GM23338 (cell line): ENCODE measurements around the gene CHN2. TPM values are rescaled to one million over a fixed set of nuclear protein-coding genes. Genes with fewer than 3 reads are reported as not detected.
A peak's percentile ranks its signal among the peaks of the same experiment; 100 is the strongest.

ENCODE experiments used
- ATAC-seq: fragments of 200-7000 bp; cut with Tn5 transposase; 3 replicates; pipeline ENCODE4 v1.9.1; 2020
- DNase-seq: peaks from one replicate; pipeline ENCODE4 v3.0.0-alpha.2; 2015; ENCODE audit warnings: low spot score
- H2AFZ ChIP-seq: fragments of 200-600 bp; sonication (generic); 2 replicates; pipeline ENCODE4 v1.8.0; 2016; ENCODE audit warnings: antibody characterized with exemption, mild to moderate bottlenecking, moderate library complexity
- H3F3A ChIP-seq: fragments of 200-600 bp; sonication (generic); replicated peaks from 2 replicates; pipeline ENCODE4 v1.8.0; 2017; ENCODE audit warnings: antibody characterized with exemption, mixed run types, low read depth
- H3K27ac ChIP-seq: fragments of 200-600 bp; sonication (generic); 2 replicates; pipeline ENCODE4 v1.6.1; 2016; ENCODE audit warnings: low read depth
- H3K27me3 ChIP-seq: fragments of 200-600 bp; sonication (generic); 2 replicates; pipeline ENCODE4 v1.8.0; 2016; ENCODE audit warnings: mild to moderate bottlenecking, mixed run types, moderate library complexity; ENCODE audit not compliant: insufficient read depth
- H3K36me3 ChIP-seq: fragments of 200-600 bp; sonication (generic); 2 replicates; pipeline ENCODE4 v1.8.0; 2016; ENCODE audit warnings: mild to moderate bottlenecking; ENCODE audit not compliant: insufficient read depth
- H3K4me1 ChIP-seq: fragments of 200-600 bp; sonication (generic); 2 replicates; pipeline ENCODE4 v1.8.0; 2016; ENCODE audit warnings: mild to moderate bottlenecking, moderate library complexity; ENCODE audit not compliant: insufficient read depth
- H3K4me2 ChIP-seq: fragments of 200-600 bp; sonication (generic); 2 replicates; pipeline ENCODE4 v1.7.1; 2017; ENCODE audit warnings: mixed run types
- H3K4me3 ChIP-seq: fragments of 200-600 bp; sonication (generic); 2 replicates; pipeline ENCODE4 v1.6.1; 2016; ENCODE audit warnings: mixed run types
- H3K79me2 ChIP-seq: fragments of 200-600 bp; sonication (generic); replicated peaks from 2 replicates; pipeline ENCODE4 v1.8.0; 2017; ENCODE audit warnings: mild to moderate bottlenecking; ENCODE audit not compliant: insufficient read depth
- H3K9me2 ChIP-seq: fragments of 200-600 bp; sonication (generic); 2 replicates; pipeline ENCODE4 v1.8.0; 2017; ENCODE audit not compliant: insufficient read depth
- H4K20me1 ChIP-seq: fragments of 200-600 bp; sonication (generic); replicated peaks from 2 replicates; pipeline ENCODE4 v1.8.0; 2017; ENCODE audit warnings: mild to moderate bottlenecking; ENCODE audit not compliant: insufficient read depth
- H3K27ac Mint-ChIP-seq: 2 replicates; pipeline ENCODE4 v1.8.0; 2020; ENCODE audit warnings: inconsistent platforms, mild to moderate bottlenecking, moderate library complexity, mixed read lengths
- H3K27me3 Mint-ChIP-seq: 3 replicates; pipeline ENCODE4 v1.8.0; 2022; ENCODE audit warnings: low read depth, mild to moderate bottlenecking, moderate library complexity, mixed read lengths, inconsistent platforms; ENCODE audit not compliant: insufficient read depth, poor library complexity
- H3K36me3 Mint-ChIP-seq: 3 replicates; pipeline ENCODE4 v1.8.0; 2021; ENCODE audit warnings: low read depth, mild to moderate bottlenecking, inconsistent platforms, moderate library complexity, mixed read lengths
- H3K4me1 Mint-ChIP-seq: 3 replicates; pipeline ENCODE4 v1.8.0; 2020; ENCODE audit warnings: mild to moderate bottlenecking, inconsistent platforms, mixed read lengths
- H3K4me3 Mint-ChIP-seq: 3 replicates; pipeline ENCODE4 v1.8.0; 2021; ENCODE audit warnings: moderate library complexity, mild to moderate bottlenecking, inconsistent platforms, mixed read lengths
- H3K9me3 Mint-ChIP-seq: 3 replicates; pipeline ENCODE4 v1.8.0; 2020; ENCODE audit warnings: moderate library complexity, mild to moderate bottlenecking, inconsistent platforms, mixed read lengths
- CREB1 ChIP-seq: fragments of 250-450 bp; sonication (Bioruptor Pico); IDR thresholded peaks from 2 replicates; pipeline ENCODE4 v1.5.0; 2020; ENCODE audit warnings: low read depth, mild to moderate bottlenecking, moderate library complexity
- ETS1 ChIP-seq: IDR thresholded peaks from 2 replicates; pipeline ENCODE4 v1.6.1; 2016; ENCODE audit warnings: antibody characterized with exemption
- EZH2 ChIP-seq: fragments of 200-600 bp; sonication (generic); IDR thresholded peaks from one replicate; pipeline ENCODE4 v1.8.0; 2017; ENCODE audit warnings: antibody characterized with exemption, mild to moderate bottlenecking, low read depth; ENCODE audit not compliant: unreplicated experiment
- EZH2phosphoT487 ChIP-seq: fragments of 200-600 bp; sonication (generic); IDR thresholded peaks from one replicate; pipeline ENCODE4 v1.8.1; 2018; ENCODE audit warnings: antibody characterized with exemption; ENCODE audit not compliant: unreplicated experiment
- JUNB ChIP-seq: IDR thresholded peaks from one replicate; pipeline ENCODE4 v1.6.1; 2016; ENCODE audit warnings: antibody characterized with exemption; ENCODE audit not compliant: unreplicated experiment
- NANOG ChIP-seq: IDR thresholded peaks from 2 replicates; pipeline ENCODE4 v1.6.1; 2016; ENCODE audit warnings: antibody characterized with exemption, borderline replicate concordance
- POLR2AphosphoS5 ChIP-seq: IDR thresholded peaks from 2 replicates; pipeline ENCODE4 v1.6.1; 2016; ENCODE audit warnings: antibody characterized with exemption, low read depth
- STAT1 ChIP-seq: IDR thresholded peaks from one replicate; pipeline ENCODE4 v1.6.1; 2016; ENCODE audit warnings: antibody characterized with exemption; ENCODE audit not compliant: unreplicated experiment
- ZNF114 ChIP-seq: fragments of 250-450 bp; sonication (Bioruptor Pico); IDR thresholded peaks from 2 replicates; pipeline ENCODE4 v1.5.0; 2020; ENCODE audit warnings: mild to moderate bottlenecking, moderate library complexity
- ZNF331 ChIP-seq: fragments of 250-450 bp; sonication (Bioruptor Pico); IDR thresholded peaks from 2 replicates; pipeline ENCODE4 v1.5.0; 2020; ENCODE audit warnings: low read depth, mild to moderate bottlenecking, moderate library complexity
- polyA plus RNA-seq: library from polyadenylated mRNA; unstranded; fragments of >200 nt; fragmentation: Nextera tagmentation; extraction: Ambion mirVana; gene quantifications from 2 replicates; pipeline ENCODE4 v1.2.1, GENCODE V29; 2016
- total RNA-seq: library from RNA; depleted of rRNA; stranded (reverse); fragments of >200 nt; shearing (Covaris generic); gene quantifications from 2 replicates; pipeline ENCODE4 v1.2.3, GENCODE V29; 2014
- TF ChIP-seq, protein P1 (sequence below), 2 experiments: fragments of 200-600 bp in 1 of 2; sonication (generic) in 1 of 2; conservative IDR thresholded peaks; 2 replicates each; pipeline versions ENCODE4 v1.5.1 to v1.6.1; 2016 to 2017; ENCODE audit warnings: antibody characterized with exemption in 2 of 2, low read depth in 2 of 2, mild to moderate bottlenecking in 2 of 2, moderate library complexity in 1 of 2
- TF ChIP-seq, protein P2 (sequence below): fragments of 250-450 bp; sonication (Bioruptor Pico); IDR thresholded peaks from 2 replicates; pipeline ENCODE4 v1.5.0; 2020; ENCODE audit warnings: mild to moderate bottlenecking, moderate library complexity
- TF ChIP-seq, protein P3 (sequence below): IDR thresholded peaks from one replicate; pipeline ENCODE4 v1.6.1; 2018; ENCODE audit warnings: antibody characterized with exemption; ENCODE audit not compliant: unreplicated experiment

CHN2 gene
- total and polyA plus RNA-seq, 2 experiments from 2014 or later: 6.1 to 7.5 TPM

- Mint-ChIP-seq H3K4me1 (peaks cover 15% of the 10 kb centered on the region; the same call in 2 of the 3 replicates), H3K27me3 (peaks cover 6% of the 10 kb centered on the region), H3K9me3 (no peaks in the 10 kb centered on the region), H3K4me3 (no peak overlapping the region), H3K36me3 (no peaks in the 10 kb centered on the region), H3K27ac (no peak overlapping the region)
- H3K4me2 ChIP-seq: no peak overlapping the region
- no peak overlapping the region for H3K27ac ChIP-seq
- H3K4me3 ChIP-seq: no peak overlapping the region
- ATAC-seq (peak; percentile 53), DNase-seq (peak; percentile 32)
- H3K79me2 ChIP-seq: no peaks in the 10 kb centered on the region
- H3K4me1 ChIP-seq: peaks cover 12% of the 10 kb centered on the region; the same call in 1 of the 2 replicates
- peak overlapping the region; percentile 88 for H2AFZ ChIP-seq
- TF ChIP-seq NANOG: no peak
- no peak for TF ChIP-seq EZH2phosphoT487
- no peak for TF ChIP-seq STAT1
- TF ChIP-seq JUNB: no peak
- TF ChIP-seq, protein P1, sequence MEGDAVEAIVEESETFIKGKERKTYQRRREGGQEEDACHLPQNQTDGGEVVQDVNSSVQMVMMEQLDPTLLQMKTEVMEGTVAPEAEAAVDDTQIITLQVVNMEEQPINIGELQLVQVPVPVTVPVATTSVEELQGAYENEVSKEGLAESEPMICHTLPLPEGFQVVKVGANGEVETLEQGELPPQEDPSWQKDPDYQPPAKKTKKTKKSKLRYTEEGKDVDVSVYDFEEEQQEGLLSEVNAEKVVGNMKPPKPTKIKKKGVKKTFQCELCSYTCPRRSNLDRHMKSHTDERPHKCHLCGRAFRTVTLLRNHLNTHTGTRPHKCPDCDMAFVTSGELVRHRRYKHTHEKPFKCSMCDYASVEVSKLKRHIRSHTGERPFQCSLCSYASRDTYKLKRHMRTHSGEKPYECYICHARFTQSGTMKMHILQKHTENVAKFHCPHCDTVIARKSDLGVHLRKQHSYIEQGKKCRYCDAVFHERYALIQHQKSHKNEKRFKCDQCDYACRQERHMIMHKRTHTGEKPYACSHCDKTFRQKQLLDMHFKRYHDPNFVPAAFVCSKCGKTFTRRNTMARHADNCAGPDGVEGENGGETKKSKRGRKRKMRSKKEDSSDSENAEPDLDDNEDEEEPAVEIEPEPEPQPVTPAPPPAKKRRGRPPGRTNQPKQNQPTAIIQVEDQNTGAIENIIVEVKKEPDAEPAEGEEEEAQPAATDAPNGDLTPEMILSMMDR (conservative IDR thresholded peaks at IDR 0.05; ENCODE audit: low read depth in 2 of 2): no peak
- TF ChIP-seq POLR2AphosphoS5: no peak
- TF ChIP-seq CREB1 (CRISPR knock-in tag): no peak
- TF ChIP-seq, protein P2, sequence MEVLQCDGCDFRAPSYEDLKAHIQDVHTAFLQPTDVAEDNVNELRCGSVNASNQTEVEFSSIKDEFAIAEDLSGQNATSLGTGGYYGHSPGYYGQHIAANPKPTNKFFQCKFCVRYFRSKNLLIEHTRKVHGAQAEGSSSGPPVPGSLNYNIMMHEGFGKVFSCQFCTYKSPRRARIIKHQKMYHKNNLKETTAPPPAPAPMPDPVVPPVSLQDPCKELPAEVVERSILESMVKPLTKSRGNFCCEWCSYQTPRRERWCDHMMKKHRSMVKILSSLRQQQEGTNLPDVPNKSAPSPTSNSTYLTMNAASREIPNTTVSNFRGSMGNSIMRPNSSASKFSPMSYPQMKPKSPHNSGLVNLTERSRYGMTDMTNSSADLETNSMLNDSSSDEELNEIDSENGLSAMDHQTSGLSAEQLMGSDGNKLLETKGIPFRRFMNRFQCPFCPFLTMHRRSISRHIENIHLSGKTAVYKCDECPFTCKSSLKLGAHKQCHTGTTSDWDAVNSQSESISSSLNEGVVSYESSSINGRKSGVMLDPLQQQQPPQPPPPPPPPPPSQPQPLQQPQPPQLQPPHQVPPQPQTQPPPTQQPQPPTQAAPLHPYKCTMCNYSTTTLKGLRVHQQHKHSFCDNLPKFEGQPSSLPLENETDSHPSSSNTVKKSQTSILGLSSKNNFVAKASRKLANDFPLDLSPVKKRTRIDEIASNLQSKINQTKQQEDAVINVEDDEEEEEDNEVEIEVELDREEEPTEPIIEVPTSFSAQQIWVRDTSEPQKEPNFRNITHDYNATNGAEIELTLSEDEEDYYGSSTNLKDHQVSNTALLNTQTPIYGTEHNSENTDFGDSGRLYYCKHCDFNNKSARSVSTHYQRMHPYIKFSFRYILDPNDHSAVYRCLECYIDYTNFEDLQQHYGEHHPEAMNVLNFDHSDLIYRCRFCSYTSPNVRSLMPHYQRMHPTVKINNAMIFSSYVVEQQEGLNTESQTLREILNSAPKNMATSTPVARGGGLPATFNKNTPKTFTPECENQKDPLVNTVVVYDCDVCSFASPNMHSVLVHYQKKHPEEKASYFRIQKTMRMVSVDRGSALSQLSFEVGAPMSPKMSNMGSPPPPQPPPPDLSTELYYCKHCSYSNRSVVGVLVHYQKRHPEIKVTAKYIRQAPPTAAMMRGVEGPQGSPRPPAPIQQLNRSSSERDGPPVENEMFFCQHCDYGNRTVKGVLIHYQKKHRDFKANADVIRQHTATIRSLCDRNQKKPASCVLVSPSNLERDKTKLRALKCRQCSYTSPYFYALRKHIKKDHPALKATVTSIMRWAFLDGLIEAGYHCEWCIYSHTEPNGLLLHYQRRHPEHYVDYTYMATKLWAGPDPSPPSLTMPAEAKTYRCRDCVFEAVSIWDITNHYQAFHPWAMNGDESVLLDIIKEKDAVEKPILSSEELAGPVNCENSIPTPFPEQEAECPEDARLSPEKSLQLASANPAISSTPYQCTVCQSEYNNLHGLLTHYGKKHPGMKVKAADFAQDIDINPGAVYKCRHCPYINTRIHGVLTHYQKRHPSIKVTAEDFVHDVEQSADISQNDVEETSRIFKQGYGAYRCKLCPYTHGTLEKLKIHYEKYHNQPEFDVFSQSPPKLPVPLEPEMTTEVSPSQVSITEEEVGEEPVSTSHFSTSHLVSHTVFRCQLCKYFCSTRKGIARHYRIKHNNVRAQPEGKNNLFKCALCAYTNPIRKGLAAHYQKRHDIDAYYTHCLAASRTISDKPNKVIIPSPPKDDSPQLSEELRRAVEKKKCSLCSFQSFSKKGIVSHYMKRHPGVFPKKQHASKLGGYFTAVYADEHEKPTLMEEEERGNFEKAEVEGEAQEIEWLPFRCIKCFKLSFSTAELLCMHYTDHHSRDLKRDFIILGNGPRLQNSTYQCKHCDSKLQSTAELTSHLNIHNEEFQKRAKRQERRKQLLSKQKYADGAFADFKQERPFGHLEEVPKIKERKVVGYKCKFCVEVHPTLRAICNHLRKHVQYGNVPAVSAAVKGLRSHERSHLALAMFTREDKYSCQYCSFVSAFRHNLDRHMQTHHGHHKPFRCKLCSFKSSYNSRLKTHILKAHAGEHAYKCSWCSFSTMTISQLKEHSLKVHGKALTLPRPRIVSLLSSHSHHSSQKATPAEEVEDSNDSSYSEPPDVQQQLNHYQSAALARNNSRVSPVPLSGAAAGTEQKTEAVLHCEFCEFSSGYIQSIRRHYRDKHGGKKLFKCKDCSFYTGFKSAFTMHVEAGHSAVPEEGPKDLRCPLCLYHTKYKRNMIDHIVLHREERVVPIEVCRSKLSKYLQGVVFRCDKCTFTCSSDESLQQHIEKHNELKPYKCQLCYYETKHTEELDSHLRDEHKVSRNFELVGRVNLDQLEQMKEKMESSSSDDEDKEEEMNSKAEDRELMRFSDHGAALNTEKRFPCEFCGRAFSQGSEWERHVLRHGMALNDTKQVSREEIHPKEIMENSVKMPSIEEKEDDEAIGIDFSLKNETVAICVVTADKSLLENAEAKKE: no peak
- TF ChIP-seq ZNF114 (CRISPR knock-in tag): no peak
- TF ChIP-seq EZH2: no peak
- TF ChIP-seq, protein P3, sequence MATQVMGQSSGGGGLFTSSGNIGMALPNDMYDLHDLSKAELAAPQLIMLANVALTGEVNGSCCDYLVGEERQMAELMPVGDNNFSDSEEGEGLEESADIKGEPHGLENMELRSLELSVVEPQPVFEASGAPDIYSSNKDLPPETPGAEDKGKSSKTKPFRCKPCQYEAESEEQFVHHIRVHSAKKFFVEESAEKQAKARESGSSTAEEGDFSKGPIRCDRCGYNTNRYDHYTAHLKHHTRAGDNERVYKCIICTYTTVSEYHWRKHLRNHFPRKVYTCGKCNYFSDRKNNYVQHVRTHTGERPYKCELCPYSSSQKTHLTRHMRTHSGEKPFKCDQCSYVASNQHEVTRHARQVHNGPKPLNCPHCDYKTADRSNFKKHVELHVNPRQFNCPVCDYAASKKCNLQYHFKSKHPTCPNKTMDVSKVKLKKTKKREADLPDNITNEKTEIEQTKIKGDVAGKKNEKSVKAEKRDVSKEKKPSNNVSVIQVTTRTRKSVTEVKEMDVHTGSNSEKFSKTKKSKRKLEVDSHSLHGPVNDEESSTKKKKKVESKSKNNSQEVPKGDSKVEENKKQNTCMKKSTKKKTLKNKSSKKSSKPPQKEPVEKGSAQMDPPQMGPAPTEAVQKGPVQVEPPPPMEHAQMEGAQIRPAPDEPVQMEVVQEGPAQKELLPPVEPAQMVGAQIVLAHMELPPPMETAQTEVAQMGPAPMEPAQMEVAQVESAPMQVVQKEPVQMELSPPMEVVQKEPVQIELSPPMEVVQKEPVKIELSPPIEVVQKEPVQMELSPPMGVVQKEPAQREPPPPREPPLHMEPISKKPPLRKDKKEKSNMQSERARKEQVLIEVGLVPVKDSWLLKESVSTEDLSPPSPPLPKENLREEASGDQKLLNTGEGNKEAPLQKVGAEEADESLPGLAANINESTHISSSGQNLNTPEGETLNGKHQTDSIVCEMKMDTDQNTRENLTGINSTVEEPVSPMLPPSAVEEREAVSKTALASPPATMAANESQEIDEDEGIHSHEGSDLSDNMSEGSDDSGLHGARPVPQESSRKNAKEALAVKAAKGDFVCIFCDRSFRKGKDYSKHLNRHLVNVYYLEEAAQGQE: no peak
- TF ChIP-seq ETS1: no peak
- no peak for TF ChIP-seq ZNF331 (CRISPR knock-in tag)
- H4K20me1 ChIP-seq: no peaks in the 10 kb centered on the region
- H3K36me3 ChIP-seq: no peaks in the 10 kb centered on the region
- no peaks in the 10 kb centered on the region for H3K27me3 ChIP-seq
- H3K9me2 ChIP-seq: no peaks in the 10 kb centered on the region
- H3F3A ChIP-seq: no peaks in the 10 kb centered on the region
These were observed 285.0 kb downstream of the CHN2 start for GRCh38 chr7:29479301-29480200.
